ENCODE data around the gene SHANK3. TPM values are rescaled to one million over a fixed set of nuclear protein-coding genes. Genes with fewer than 3 reads are reported as not detected.

Gene SHANK3
- total RNA-seq, 1 donor from 2014 or later: 0.02 TPM

Other genes starting within 250 kb of the SHANK3 start
- 150 and 152 TPM in 2 replicates for gene SBF1, start 197.8 kb upstream of the SHANK3 start, total RNA-seq
- 2.1 and 2.5 TPM in 2 replicates for gene ADM2, start 191.3 kb upstream of the SHANK3 start, total RNA-seq
- 0.14 TPM in 1 of 2 replicates, not detected in the other for gene MIOX, start 186.0 kb upstream of the SHANK3 start, total RNA-seq
- gene LMF2, start 165.1 kb upstream of the SHANK3 start, total RNA-seq: 111 and 118 TPM in 2 replicates
- 108 and 114 TPM in 2 replicates for gene NCAPH2, start 164.6 kb upstream of the SHANK3 start, total RNA-seq
- gene SCO2, start 147.2 kb upstream of the SHANK3 start, total RNA-seq: 7.9 and 8.3 TPM in 2 replicates
- gene TYMP, start 142.8 kb upstream of the SHANK3 start, total RNA-seq: 45.6 and 48.8 TPM in 2 replicates
- 4.5 and 5.3 TPM in 2 replicates for gene KLHDC7B, start 126.9 kb upstream of the SHANK3 start, total RNA-seq
- not detected in 2 replicates for gene SYCE3, start 109.9 kb upstream of the SHANK3 start, total RNA-seq
- gene CPT1B, start 94.4 kb upstream of the SHANK3 start, total RNA-seq: 90.6 and 91.3 TPM in 2 replicates
- 98.8 and 105 TPM in 2 replicates for gene CHKB, start 90.0 kb upstream of the SHANK3 start, total RNA-seq
- 0.25 and 0.30 TPM in 2 replicates for gene MAPK8IP2, start 72.0 kb upstream of the SHANK3 start, total RNA-seq
- 44.5 and 45.8 TPM in 2 replicates for gene ARSA, start 44.7 kb upstream of the SHANK3 start, total RNA-seq
- gene ACR, start 65.4 kb downstream of the SHANK3 start, total RNA-seq: not detected in 2 replicates
- gene RABL2B, start 110.8 kb downstream of the SHANK3 start, total RNA-seq: 37.2 and 38.1 TPM in 2 replicates

All from T-helper 2 cell treated with Interferon-gamma antibody and Interleukin-4, amounts not matched to agents 100 ng/mL and 5 ng/mL, for 36 hours (primary cell).